ENCODE data around the gene TTI1.

The TTI1 gene

GRCh38 chr20:37955511-37955910, 77.7 kb downstream of the TTI1 start:
- in situ Hi-C loops (cut with HindIII; ENCODE audit: low sequenced_read_pairs) = no loop called here
- H3K4me3 ChIP-seq (ENCODE audit: low read depth, low read length) = no peak overlapping the region
- DNase-seq (ENCODE audit: low read depth, low spot score) = no peak
- TF ChIP-seq, protein P1, sequence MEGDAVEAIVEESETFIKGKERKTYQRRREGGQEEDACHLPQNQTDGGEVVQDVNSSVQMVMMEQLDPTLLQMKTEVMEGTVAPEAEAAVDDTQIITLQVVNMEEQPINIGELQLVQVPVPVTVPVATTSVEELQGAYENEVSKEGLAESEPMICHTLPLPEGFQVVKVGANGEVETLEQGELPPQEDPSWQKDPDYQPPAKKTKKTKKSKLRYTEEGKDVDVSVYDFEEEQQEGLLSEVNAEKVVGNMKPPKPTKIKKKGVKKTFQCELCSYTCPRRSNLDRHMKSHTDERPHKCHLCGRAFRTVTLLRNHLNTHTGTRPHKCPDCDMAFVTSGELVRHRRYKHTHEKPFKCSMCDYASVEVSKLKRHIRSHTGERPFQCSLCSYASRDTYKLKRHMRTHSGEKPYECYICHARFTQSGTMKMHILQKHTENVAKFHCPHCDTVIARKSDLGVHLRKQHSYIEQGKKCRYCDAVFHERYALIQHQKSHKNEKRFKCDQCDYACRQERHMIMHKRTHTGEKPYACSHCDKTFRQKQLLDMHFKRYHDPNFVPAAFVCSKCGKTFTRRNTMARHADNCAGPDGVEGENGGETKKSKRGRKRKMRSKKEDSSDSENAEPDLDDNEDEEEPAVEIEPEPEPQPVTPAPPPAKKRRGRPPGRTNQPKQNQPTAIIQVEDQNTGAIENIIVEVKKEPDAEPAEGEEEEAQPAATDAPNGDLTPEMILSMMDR (IDR thresholded peaks at IDR 0.05; ENCODE audit: low read depth, low read length) = no peak

DNA sequence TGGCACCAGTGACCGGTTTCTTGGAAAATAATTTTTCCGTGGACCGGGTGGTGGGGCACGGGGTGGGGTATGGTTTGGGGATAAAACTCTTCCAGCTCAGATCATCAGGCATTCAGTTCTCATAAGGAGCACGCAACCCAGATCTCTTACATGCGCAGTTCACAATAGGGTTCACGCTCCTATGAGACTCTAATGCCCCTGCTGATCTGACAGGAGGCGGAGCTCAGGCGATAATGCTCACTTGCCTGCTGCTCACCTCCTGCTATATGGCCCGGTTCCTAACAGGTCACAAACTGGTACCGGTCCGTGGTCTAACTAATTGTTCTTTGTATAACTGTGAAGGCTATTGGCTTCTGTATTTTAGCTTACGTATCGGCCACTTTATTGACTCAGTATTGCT, 78.6 kb downstream of the TTI1 start:
- in situ Hi-C loops (cut with HindIII; ENCODE audit: low sequenced_read_pairs) = no loop called here
- TF ChIP-seq, protein P1 (IDR thresholded peaks at IDR 0.05; ENCODE audit: low read depth, low read length) = no peak
- no peak overlapping the region for H3K4me3 ChIP-seq (ENCODE audit: low read depth, low read length)
- no peak for DNase-seq (ENCODE audit: low read depth, low spot score)

- no peak for DNase-seq (ENCODE audit: low read depth, low spot score)
- in situ Hi-C loops (cut with HindIII; ENCODE audit: low sequenced_read_pairs) = no loop called here
- TF ChIP-seq, protein P1 (IDR thresholded peaks at IDR 0.05; ENCODE audit: low read depth, low read length) = no peak
- no peak overlapping the region for H3K4me3 ChIP-seq (ENCODE audit: low read depth, low read length)
Measured at GRCh38 chr20:37954190-37954589, 79.1 kb downstream of the TTI1 start.

DNA sequence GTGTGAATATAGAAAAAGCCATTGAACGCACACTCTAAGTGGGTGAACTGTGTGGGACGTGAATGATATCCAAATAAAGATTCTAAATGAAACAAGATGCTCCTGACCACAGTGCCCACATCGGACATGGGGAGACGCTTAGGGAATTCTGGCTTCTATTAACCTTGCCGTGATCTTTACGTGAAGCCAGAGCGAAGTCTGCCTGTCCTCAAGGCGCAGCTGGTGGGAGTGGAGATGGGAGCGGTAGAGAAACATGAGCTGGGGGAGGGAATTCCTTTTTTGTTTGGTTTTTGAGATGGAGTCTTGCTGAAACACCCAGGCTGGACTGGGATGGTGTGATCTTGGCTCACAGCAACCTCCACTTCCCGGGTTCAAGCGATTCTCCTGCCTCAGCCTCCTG, 84.3 kb downstream of the TTI1 start:
- in situ Hi-C loops (cut with HindIII; ENCODE audit: low sequenced_read_pairs) = no loop called here
- no peak for DNase-seq (ENCODE audit: low read depth, low spot score)
- TF ChIP-seq, protein P1 (IDR thresholded peaks at IDR 0.05; ENCODE audit: low read depth, low read length) = no peak
- no peak overlapping the region for H3K4me3 ChIP-seq (ENCODE audit: low read depth, low read length)

DNA sequence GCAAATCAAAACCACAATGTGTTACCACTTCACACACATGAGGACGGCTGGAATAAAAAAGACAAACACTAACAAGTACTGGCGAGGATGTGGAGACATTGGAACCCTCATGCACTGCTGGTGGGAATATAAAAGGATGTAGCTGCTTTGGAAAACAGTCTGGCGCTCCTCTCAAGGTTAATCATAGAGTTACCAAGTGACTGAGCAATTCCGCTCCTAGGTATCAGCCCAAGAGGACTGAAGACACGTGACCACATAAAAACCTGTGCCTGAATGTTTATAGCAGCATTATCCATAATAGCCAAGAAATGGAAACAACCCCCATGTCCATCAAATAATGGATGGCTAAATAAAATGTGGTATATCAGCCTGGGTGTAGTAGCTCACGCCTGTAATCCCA, 85.3 kb downstream of the TTI1 start:
- no peak for DNase-seq (ENCODE audit: low read depth, low spot score)
- H3K4me3 ChIP-seq (ENCODE audit: low read depth, low read length) = no peak overlapping the region
- in situ Hi-C loops (cut with HindIII; ENCODE audit: low sequenced_read_pairs) = no loop called here
- TF ChIP-seq, protein P1 (IDR thresholded peaks at IDR 0.05; ENCODE audit: low read depth, low read length) = no peak

- TF ChIP-seq, protein P1 (IDR thresholded peaks at IDR 0.05; ENCODE audit: low read depth, low read length) = no peak
- in situ Hi-C loops (cut with HindIII; ENCODE audit: low sequenced_read_pairs) = no loop called here
- no peak for DNase-seq (ENCODE audit: low read depth, low spot score)
- no peak overlapping the region for H3K4me3 ChIP-seq (ENCODE audit: low read depth, low read length)
Measured at GRCh38 chr20:37946946-37947345, 86.3 kb downstream of the TTI1 start.

DNA sequence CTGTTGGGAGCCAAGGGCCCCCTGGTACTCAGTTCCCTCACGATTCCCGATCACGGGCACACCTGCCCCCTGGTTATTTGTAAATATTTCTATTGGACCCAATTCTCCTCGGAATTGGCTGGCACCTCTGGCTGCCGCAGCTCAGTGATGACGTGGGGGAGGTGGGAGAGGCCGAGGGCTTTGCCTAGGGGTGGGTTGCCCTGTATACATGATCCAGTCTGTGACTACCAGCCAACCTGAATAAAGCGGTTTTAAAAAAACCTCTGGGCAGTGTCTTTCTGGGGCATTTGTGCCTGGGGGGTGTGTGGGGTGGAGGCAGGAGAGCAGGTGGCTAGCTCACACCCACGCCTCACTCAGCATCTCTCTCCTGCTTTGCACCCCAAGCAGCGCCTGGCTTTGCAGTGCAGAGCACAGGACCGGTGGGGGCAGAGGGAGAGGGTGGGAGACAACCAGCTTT, 88.1 kb downstream of the TTI1 start:
- in situ Hi-C loops (cut with HindIII; ENCODE audit: low sequenced_read_pairs) = no loop called here
- DNase-seq (ENCODE audit: low read depth, low spot score) = no peak
- TF ChIP-seq, protein P1 (IDR thresholded peaks at IDR 0.05; ENCODE audit: low read depth, low read length) = no peak

More for the DNA sequence above, 88.1 kb downstream of the TTI1 start:
- H3K4me3 ChIP-seq (ENCODE audit: low read depth, low read length) = no peak overlapping the region
